Spleen (tissue), 7 donors: ENCODE data around the gene CNTLN.
"Not testable (repeated sequence)": the region's sequence is repeated elsewhere in the genome, so short reads cannot be mapped to it uniquely, and the experiment has no call there.

ENCODE experiments used
- CTCF ChIP-seq, 11 experiments: fragments of 200-600 bp in 7 of 11; fragments of 450-650 bp in 4 of 11; sonication (generic) in 4 of 11; IDR thresholded peaks in 8 of 11; conservative IDR thresholded peaks in 3 of 11; 1 replicate in 7 of 11; 2 replicates in 4 of 11; pipeline versions ENCODE4 v1.4.0 to v1.8.0; 2016 to 2021; ENCODE audit warnings: antibody characterized with exemption in 11 of 11, inconsistent platforms in 4 of 11, mild to moderate bottlenecking in 1 of 11
- POLR2A ChIP-seq, 3 donors: fragments of 450-650 bp; IDR thresholded peaks; one replicate each; pipeline ENCODE4 v1.5.1; 2017; ENCODE audit warnings: antibody characterized with exemption in 3 of 3, mild to moderate bottlenecking in 1 of 3
- POLR2AphosphoS5 ChIP-seq, 3 donors: sonication (generic); formaldehyde crosslinking; IDR thresholded peaks; one replicate each; pipeline ENCODE4 v1.5.1; 2017; ENCODE audit warnings: antibody characterized with exemption in 3 of 3
- donor health status: DM: no; HTN: no; CAD: no; lungs with moderate emphysema.
- donor health status: DM: no; HTN: no; CAD: no.
- donor health status: DM: no; HTN: no; CAD: no.

- TF ChIP-seq POLR2A (IDR thresholded peaks at IDR 0.05); POLR2AphosphoS5 (IDR thresholded peaks at IDR 0.05); CTCF (IDR thresholded peaks at IDR 0.05 in 8 of 11, conservative IDR thresholded peaks at IDR 0.05 in 3 of 11): not testable (repeated sequence)
Observed at GRCh38 chr9:17397166-17397728, 262.4 kb downstream of the CNTLN start.
